RPMI7951 (cell line): ENCODE measurements around the gene POTEJ. TPM values are rescaled to one million over a fixed set of nuclear protein-coding genes. Genes with fewer than 3 reads are reported as not detected.
A peak's percentile ranks its signal among the peaks of the same experiment; 100 is the strongest.
"Not testable (repeated sequence)": the region's sequence is repeated elsewhere in the genome, so short reads cannot be mapped to it uniquely, and the experiment has no call there.

Experiments
- DNase-seq: peaks from one replicate; pipeline ENCODE4 v3.0.0-alpha.2; 2012; ENCODE audit warnings: low read depth
- total RNA-seq: library from RNA; depleted of rRNA; stranded (reverse); fragments of >200 nt; shearing (Covaris generic); gene quantifications from 2 replicates; pipeline ENCODE4 v1.2.3, GENCODE V29; 2014; rRNA removed

Gene POTEJ
- total RNA-seq, 1 experiment from 2014 or later, result not detected

DNA sequence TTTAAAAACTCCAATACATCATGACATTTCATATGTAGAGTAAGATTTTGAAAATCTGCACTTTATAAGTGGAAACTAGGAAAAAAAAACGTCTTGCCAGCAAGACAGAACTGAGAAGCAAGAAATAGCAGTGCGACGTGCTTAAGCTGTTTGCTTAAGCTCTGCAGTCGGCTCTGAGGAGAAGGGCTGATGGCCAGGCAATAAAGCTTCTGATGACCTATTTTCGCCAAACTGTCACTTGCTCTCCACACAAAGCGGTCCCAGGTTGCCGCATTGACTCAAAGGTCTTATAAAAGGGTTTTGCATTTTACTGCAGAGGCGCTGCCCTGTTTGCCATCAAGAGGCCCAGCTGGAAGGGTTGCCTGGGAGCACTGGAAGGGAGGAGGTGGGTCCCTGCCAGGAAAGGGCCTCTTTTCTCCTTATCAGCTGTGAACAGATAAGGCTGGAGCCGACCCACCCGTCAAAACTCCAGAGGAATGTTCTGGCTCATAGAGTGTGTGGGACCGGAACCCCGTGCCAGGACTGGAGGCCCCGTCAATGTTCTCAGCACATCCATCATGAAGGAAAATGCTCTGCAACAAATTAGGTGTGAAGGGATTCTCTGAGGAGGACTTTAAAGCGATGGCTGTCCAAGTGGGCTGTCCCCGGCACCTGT, 9.5 kb upstream of the POTEJ start:
- DNase-seq, result not testable (repeated sequence)

DNA sequence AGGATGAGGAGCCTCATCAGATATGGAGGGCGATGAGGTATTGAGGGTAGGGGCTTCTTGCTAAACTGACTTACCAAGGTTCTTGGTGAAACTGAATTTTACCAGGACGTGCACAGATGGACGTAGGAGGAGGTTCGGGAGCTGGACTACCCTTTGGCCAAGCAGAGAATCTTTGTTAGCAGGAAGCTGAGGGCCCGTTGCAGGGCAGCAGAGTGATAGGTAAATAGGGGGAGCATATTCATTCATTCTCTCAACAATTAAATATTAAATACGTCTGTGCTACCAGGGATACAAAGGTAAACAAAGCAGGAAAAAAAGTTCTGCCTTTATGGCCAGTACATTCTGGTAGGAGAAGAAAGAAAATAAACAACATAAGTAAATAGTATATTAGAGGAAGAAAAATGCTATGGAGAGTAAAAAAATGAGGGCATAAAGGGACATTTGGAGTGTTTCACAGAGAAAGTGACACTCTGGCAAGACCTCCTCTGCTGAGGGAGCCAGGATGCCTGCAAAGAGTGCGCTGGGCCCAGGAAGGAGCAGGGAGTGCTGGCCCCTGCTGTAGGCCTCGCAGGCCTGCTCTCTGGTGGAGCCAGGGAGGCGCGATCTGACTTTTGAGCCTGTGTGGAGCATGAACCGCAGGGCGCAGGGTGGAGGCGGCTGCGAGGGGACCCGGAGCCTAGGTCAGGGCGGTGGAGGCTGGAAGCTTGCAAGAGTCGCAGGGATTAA, 2.8 kb upstream of the POTEJ start:
- DNase-seq, result not testable (repeated sequence)

DNA sequence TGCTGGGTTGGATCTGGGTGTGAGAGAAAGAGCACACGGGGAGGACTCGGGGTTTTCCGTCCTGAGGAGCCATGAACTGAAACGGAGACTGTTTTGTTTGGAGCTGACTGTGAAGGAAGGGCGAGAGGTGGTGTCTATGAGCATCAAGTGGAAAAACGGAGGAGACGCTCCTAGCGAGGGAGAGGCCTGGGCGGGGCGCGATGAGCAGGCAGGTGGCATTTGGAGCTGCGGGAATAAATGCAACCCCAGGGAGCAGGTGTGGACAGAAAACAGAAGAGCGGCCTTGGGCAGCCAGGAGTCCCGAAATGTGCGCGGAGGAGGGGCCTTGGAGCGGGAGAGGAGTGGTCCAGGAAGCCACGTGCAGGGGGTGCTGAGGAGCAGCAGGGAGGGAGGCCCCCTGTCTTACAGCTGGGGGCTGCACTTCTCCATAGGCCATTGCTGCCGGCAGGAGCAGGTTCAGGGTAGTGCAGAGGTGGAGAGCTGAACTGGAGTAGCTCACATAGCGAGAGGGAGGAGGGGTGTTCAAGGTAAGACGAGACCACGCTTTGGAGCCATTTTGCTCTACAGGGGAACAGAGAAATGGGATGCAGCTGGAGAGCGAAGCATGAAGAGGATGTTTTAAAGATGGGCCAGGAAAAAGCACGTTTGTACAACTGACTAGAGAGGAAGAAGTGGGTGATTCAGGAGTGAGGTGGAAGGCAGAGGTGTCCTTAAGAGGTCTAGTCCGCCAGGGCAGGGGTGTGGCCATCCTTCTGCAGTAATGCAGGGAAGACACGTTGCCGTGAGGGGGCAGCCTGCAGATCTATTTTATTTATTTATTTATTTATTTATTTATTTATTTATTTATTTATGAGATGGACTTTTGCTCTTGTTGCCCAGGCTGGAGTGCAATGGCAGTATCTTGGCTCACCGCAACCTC, 2.0 kb upstream of the POTEJ start:
- not testable (repeated sequence) for DNase-seq

DNA sequence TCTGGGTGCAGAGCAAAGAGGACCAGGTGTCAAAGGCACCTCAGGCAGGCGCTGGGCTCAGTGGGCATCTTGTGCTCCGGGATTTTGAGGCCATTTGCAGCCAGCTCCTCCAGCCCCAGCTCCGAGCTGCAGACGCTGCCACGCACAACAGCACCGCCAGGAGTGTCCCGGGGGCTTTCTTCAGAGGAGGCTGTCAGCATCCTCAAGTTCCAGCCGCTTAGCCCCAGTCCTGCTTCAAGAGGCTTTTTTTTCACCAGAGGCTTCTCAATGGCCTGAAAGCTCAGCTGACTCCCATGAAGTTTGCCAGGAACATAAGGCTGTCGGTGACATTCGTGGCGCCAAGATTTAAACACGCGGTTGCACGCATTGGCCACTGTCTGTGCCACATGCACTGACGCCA, 754 bp upstream of the POTEJ start:
- not testable (repeated sequence) for DNase-seq

DNA sequence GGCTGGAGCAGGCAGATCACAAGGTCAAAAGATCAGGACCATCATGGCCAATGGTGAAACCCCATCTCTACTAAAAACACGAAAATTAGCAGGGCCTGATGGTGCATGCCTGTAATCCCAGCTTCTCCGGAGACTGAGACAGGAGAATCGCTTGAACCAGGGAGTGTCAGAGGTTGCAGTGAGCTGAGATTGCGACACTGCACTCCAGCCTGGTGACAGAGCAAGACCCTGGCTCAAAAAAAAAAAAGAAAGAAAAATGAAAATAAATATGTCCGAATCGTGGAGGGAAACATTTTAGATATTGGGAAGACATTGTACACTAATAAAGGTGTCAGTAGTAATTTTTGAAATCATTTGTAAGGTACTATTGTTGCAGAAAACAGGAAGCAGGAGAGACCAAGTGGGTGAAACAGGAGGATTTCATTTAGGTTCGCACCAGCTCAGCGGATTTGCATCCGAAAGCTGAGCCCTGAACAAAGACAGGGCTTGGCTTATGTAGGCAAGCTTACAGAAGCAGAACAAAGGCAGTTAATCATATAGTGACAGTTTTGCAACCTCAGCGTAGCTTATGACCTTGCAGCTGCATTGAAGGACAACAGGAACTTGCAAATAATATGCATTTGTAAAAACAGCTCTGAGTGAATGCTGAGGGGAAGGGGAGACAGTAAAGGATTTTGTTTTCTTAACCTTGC, 17.7 kb downstream of the POTEJ start:
- not testable (repeated sequence) for DNase-seq

DNA sequence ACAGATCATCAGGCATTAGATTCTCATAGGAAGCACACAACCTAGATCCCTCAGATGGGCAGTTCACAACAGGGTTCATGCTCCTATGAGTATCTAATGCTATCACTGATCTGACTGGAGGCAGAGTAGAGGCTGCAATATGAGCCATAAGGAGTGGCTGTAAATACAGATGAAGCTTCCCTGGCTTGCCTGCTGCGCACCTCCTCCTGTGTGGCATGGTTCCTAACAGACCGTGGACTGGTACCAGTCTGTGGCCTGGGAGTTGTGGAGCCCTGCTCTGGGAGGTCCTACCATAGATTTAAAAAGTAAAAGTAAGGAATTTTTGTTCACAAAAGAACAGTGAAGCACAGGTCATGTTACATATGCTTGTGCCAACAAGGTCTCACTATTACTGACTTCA, 27.7 kb downstream of the POTEJ start:
- DNase-seq, result not testable (repeated sequence)

DNA sequence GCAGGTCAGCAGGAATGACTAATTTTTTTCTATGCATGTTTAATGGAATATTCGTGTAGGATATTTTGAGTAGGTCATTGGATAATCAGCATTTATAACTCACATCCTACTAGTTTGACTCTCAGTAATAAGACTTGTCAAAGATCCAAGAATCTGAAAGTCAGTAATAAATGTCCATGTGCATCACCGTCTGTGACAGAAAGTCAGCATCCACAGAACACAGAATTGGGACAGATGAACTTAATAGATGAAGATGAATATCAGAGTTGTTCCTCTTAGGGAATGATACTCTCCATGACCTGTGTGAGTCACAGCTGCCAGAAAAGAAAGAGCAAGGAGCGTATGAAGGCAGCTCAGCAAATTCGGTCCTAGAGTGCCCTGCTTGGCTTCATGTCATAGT, 30.4 kb downstream of the POTEJ start:
- DNase-seq, result peak; percentile 0

DNA sequence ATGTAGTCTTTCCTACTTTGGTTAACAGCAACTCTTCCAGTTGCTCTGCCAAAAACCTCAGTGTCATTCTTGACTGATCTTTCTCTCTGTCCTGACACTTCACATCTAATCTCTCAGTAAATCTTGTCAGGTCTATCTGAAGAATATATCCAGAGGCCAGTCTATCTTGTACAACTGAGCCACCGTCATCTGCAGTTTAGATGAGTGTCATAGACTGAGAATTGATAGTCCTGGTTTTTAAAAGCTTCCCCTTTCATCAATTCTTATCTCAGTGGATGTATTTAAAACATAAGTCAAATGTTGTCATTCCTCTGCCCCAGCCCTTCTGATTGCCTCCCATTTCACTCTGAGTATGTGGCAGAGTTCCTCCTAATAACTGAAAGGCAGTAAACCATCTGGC, 38.0 kb downstream of the POTEJ start:
- not testable (repeated sequence) for DNase-seq

DNA sequence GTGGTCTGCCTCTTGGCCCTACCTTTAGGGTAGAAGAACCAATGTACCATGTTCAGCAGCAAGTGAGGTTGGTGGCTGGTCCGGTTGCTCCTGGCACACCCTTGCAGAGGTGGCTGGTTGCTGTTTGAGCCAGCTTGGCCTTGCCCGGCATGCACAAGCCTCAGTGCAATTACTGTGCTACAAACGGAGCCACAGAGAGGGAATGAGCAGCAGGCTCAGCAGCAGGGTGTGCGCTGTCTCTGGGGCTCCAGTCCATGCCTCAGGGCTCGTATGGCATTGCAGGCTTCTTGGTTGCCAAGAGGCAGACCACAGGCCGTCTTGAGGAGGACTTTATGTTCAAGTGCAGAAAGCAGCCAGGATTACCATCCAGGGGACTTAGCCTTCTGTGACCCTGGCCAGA, 53.3 kb downstream of the POTEJ start:
- DNase-seq, result not testable (repeated sequence)

DNA sequence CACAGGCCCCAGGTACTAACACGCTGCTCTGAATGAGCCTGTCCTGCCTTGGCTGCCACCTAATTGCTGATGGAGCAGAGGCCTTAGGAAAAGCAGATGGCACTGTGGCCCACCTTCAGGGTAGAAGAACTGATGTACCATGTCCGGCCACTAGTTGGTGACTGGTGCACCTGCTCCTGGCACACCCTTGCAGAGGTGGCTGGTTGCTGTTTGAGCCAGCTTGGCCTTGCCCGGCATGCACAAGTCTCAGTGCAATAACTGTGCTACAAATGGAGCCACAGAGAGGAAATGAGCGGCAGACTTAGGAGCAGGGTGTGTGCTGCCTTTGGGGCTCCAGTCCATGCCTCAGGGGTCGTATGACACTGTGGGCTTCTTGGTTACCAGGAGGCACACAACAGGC, 54.4 kb downstream of the POTEJ start:
- DNase-seq, result not testable (repeated sequence)

DNA sequence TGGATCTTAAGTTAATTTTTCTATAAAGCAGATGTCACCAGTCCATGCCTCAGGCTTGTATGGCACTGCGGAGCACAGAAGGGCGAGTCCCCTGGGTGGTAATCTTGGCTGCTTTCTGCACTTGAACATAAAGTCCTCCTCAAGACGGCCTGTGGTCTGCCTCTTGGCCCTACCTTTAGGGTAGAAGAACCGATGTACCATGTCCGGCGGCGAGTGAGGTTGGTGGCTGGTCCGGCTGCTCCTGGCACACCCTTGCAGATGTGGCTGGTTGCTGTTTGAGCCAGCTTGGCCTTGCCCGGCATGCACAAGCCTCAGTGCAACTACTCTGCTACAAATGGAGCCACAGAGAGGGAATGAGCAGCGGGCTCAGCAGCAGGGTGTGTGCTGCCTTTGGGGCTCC, 56.3 kb downstream of the POTEJ start:
- DNase-seq, result not testable (repeated sequence)

DNA sequence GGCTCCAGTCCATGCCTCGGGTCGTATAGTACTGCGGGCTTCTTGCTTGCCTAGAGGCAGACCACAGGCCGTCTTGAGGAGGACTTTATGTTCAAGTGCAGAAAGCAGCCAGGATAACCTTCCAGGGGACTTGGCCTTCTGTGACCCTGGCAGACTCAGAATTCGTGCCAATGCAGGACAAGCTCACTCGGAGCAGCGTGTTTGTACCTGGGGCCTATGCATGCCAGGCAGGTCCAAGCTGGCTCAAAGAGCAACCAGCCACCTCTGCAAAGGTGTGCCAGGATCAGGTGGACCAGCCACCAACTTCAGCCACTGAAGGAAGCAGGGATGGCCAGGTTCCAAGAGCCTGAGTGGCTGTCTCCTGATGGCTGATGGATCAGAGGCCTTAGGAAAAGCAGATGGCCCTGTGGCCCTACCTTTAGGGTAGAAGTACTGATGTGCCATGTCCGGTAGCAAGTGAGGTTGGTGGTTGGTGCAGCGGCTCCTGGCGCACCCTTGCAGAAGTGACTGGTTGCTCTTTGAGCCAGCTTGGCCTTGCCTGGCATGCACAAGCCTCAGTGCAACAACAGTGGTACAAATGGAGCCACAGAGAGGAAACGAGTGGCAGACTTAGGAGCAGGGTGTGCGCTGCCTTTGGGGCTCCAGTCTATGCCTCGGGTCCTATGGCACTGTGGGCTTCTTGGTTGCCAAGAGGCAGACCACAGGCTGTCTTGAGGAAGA, 58.9 kb downstream of the POTEJ start:
- not testable (repeated sequence) for DNase-seq

DNA sequence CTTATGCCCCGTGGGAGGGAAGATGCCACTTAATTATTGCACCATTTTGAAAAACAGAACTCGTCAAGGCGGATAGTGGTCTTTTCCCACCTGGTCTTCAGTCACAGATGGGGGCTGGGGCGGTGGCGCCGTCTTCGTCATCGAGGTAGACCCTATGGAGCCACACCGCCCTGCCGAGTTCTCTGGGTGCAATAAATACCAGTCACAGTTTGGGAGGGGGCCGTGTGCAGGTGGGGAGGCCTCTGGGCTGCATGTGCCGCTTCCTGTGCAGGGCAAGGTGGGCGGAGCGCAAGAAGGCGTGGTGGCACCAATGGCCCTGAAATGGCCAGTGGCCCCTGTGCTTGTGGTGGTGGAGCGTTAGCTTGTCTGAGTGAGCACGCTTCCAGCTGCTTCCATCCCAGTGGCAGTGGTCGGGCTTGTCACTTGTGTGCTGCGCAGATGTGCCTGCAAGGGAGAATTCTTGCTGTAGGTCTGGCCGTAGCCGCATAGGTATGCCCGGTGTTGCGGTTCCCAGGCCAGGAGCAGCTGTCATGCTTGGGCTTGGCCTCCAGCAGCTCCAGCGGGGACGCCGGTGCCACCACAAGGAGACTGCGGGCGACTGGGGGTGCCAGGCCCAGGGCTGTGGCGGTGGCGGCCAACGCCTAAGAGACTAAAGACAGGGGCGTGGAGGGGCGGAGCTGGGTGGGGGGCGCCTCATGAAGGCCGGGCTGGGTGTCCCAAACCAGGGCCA, 81.0 kb downstream of the POTEJ start:
- DNase-seq, result not testable (repeated sequence)

DNA sequence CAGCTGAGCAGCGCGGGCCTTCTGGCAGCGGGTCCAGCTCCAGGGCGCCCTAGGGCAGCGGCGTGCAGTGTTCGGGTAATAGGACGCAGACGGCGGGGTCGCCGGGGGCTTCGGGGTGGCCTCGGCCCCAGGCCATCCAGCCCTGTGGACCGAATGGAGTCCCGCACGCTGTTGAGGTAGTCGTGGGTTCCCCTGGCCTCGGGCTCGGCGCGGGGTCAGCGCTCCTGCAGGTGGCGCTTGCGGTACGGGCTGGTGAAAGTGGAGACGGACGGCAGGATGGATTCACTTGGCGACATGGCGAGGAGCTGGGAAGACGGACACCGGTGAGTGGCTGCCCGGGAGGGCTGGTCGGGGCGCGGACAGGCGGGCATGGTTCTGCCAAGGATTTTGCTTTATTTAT, 82.2 kb downstream of the POTEJ start:
- DNase-seq, result peak; percentile 22

DNA sequence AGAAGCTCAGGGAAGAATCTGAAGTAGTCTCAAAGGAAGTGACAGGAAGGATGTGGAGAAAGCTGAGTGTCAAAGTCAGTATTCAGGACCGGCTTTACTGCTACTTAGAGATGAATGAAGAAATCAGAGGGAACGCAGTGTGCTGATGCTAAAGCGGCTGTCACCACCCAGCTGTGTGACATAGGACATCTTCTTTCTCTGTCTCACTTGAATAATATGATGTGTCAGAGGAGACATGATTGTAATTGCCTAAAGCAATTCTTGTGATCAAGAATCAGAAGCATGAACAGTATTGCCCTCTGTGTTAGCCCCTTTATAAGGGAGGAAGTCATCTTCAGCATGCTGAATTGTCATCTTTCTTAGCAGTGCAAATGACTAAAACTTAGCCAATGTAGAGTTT, 92.0 kb downstream of the POTEJ start:
- DNase-seq, result not testable (repeated sequence)

Other genes with a start within 250 kb of the POTEJ start
- not detected in 2 replicates for gene POTEI, start 102.1 kb upstream of the POTEJ start, total RNA-seq
- gene CFC1B, start 90.2 kb upstream of the POTEJ start, total RNA-seq, result not detected in 2 replicates
- gene CFC1, start 11.9 kb upstream of the POTEJ start, total RNA-seq, result not detected in 2 replicates
- gene GPR148, start 117.6 kb downstream of the POTEJ start, total RNA-seq, result not detected in 2 replicates
- gene AMER3, start 144.1 kb downstream of the POTEJ start, total RNA-seq, result not detected in 2 replicates
- 2.2 and 2.5 TPM in 2 replicates for gene ARHGEF4, start 225.5 kb downstream of the POTEJ start, total RNA-seq